Measurements from ENCODE around the gene CMTM8. TPM values are rescaled to one million over a fixed set of nuclear protein-coding genes. Genes with fewer than 3 reads are reported as not detected.

Gene CMTM8
- total and polyA plus RNA-seq, 10 of the 15 experiments (the other 5 are each of a cell fraction or from before 2014, with no cell fraction given) = 0.11 to 0.23 TPM; not detected in 8

DNA sequence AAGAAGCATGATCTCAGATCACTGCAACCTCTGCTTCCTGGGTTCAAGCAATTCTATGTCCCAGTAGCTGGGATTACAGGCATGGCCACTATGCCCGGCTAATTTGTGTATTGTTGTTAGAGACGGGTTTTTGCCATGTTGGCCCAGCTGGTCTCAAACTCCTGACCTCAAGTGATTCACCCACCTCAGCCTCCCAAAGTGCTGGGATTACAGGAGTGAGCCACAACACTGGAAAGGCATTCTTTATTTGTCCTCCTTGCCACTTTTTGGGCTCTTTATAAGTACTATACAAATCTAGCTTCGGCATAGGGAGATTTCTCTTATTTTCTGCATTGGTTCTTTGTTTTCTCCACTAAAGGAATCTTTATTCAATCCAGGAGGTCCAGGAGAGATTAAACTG is 18.6 kb downstream of the CMTM8 start:
- WGBS (ENCODE audit: insufficient coverage, insufficient replicate concordance, low lambda C conversion rate, missing lambda C conversion rate) = 55% methylated on average over 3 of the region's 3 CpGs
- ChIA-PET SMC1A (ENCODE audit: uncharacterized antibody, unreplicated experiment) (no interaction called here), RAD21 (ENCODE audit: unreplicated experiment) (no interaction called here), CTCF (no interaction called here), POLR2A (no interaction called here)
- Histone ChIP-seq H3K9me3 (replicated peaks; ENCODE audit: control insufficient read depth, insufficient read depth, low read length) (no peaks in the 10 kb centered on the region), H3K27me3 (replicated peaks in 1 of 2; ENCODE audit: control insufficient read depth in 2 of 2, insufficient read depth in 2 of 2, low read length in 1 of 2) (no peaks in the 10 kb centered on the region; a peak in 1 of 4 replicates), H3K4me1 (ENCODE audit: control insufficient read depth, insufficient read depth, low read length) (no peaks in the 10 kb centered on the region), H3K4me2 (ENCODE audit: control insufficient read depth, insufficient read depth) (no peak overlapping the region), H3K79me2 (ENCODE audit: control insufficient read depth, insufficient read depth, low read length) (no peaks in the 10 kb centered on the region), H3K9ac (ENCODE audit: control insufficient read depth, insufficient read depth, low read length) (no peak overlapping the region), H3K4me3 (no peak overlapping the region), H3K36me3 (ENCODE audit: control insufficient read depth in 2 of 2, insufficient read depth in 2 of 2, low read length in 1 of 2) (no peaks in the 10 kb centered on the region), H4K20me1 (ENCODE audit: control insufficient read depth, insufficient read depth) (no peaks in the 10 kb centered on the region; the same call in 1 of the 2 replicates), H3K27ac (ENCODE audit: control insufficient read depth, insufficient read depth) (no peak overlapping the region), H2AFZ (ENCODE audit: control insufficient read depth, low read depth, low read length) (no peak overlapping the region)
- in situ Hi-C loops (cut with MboI) = no loop called here
- FAIRE-seq = no peak
- BruUV-seq (replicated peaks) = no TSS peak
- intact Hi-C loops (cut with micrococcal nuclease; ENCODE audit: unreplicated experiment) = no loop called here
- no peak for DNase-seq (ENCODE audit: low read depth, low spot score)
- no peak for ATAC-seq
- TF ChIP-seq SRF (IDR thresholded peaks at IDR 0.05; ENCODE audit: low read depth in 2 of 2, low read length in 2 of 2) (no peak), DPF2 (IDR thresholded peaks at IDR 0.05) (no peak), BCL11A (IDR thresholded peaks at IDR 0.05; ENCODE audit: low read depth, low read length) (no peak), CEBPB (IDR thresholded peaks at IDR 0.05; ENCODE audit: borderline replicate concordance in 1 of 2, low read depth in 2 of 2, low read length in 2 of 2) (no peak), FOS (IDR thresholded peaks at IDR 0.05; ENCODE audit: borderline replicate concordance, extremely low read depth, insufficient read length) (no peak), POLR2AphosphoS5 (IDR thresholded peaks at IDR 0.05; ENCODE audit: low read length) (no peak), PML (IDR thresholded peaks at IDR 0.05; ENCODE audit: low read length) (no peak), HDAC6 (IDR thresholded peaks at IDR 0.05; ENCODE audit: unreplicated experiment) (no peak), RAD51 (IDR thresholded peaks at IDR 0.05) (no peak), IKZF1 (conservative IDR thresholded peaks at IDR 0.05) (no peak), TCF12 (IDR thresholded peaks at IDR 0.05; ENCODE audit: low read depth, low read length) (no peak), CREB1 (IDR thresholded peaks at IDR 0.05; ENCODE audit: low read depth) (no peak)
- TF ChIP-seq, protein P1, sequence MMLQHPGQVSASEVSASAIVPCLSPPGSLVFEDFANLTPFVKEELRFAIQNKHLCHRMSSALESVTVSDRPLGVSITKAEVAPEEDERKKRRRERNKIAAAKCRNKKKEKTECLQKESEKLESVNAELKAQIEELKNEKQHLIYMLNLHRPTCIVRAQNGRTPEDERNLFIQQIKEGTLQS (IDR thresholded peaks at IDR 0.05; ENCODE audit: borderline replicate concordance, extremely low read depth, low read depth, low read length) = no peak
- TF ChIP-seq, protein P2, sequence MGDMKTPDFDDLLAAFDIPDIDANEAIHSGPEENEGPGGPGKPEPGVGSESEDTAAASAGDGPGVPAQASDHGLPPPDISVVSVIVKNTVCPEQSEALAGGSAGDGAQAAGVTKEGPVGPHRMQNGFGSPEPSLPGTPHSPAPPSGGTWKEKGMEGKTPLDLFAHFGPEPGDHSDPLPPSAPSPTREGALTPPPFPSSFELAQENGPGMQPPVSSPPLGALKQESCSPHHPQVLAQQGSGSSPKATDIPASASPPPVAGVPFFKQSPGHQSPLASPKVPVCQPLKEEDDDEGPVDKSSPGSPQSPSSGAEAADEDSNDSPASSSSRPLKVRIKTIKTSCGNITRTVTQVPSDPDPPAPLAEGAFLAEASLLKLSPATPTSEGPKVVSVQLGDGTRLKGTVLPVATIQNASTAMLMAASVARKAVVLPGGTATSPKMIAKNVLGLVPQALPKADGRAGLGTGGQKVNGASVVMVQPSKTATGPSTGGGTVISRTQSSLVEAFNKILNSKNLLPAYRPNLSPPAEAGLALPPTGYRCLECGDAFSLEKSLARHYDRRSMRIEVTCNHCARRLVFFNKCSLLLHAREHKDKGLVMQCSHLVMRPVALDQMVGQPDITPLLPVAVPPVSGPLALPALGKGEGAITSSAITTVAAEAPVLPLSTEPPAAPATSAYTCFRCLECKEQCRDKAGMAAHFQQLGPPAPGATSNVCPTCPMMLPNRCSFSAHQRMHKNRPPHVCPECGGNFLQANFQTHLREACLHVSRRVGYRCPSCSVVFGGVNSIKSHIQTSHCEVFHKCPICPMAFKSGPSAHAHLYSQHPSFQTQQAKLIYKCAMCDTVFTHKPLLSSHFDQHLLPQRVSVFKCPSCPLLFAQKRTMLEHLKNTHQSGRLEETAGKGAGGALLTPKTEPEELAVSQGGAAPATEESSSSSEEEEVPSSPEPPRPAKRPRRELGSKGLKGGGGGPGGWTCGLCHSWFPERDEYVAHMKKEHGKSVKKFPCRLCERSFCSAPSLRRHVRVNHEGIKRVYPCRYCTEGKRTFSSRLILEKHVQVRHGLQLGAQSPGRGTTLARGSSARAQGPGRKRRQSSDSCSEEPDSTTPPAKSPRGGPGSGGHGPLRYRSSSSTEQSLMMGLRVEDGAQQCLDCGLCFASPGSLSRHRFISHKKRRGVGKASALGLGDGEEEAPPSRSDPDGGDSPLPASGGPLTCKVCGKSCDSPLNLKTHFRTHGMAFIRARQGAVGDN (IDR thresholded peaks at IDR 0.05) = no peak
- TF ChIP-seq, protein P3, sequence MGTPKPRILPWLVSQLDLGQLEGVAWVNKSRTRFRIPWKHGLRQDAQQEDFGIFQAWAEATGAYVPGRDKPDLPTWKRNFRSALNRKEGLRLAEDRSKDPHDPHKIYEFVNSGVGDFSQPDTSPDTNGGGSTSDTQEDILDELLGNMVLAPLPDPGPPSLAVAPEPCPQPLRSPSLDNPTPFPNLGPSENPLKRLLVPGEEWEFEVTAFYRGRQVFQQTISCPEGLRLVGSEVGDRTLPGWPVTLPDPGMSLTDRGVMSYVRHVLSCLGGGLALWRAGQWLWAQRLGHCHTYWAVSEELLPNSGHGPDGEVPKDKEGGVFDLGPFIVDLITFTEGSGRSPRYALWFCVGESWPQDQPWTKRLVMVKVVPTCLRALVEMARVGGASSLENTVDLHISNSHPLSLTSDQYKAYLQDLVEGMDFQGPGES (IDR thresholded peaks at IDR 0.05) = no peak
- TF ChIP-seq, protein P4, sequence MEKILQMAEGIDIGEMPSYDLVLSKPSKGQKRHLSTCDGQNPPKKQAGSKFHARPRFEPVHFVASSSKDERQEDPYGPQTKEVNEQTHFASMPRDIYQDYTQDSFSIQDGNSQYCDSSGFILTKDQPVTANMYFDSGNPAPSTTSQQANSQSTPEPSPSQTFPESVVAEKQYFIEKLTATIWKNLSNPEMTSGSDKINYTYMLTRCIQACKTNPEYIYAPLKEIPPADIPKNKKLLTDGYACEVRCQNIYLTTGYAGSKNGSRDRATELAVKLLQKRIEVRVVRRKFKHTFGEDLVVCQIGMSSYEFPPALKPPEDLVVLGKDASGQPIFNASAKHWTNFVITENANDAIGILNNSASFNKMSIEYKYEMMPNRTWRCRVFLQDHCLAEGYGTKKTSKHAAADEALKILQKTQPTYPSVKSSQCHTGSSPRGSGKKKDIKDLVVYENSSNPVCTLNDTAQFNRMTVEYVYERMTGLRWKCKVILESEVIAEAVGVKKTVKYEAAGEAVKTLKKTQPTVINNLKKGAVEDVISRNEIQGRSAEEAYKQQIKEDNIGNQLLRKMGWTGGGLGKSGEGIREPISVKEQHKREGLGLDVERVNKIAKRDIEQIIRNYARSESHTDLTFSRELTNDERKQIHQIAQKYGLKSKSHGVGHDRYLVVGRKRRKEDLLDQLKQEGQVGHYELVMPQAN (conservative IDR thresholded peaks at IDR 0.05) = no peak
